ENCODE results near the gene INPP5D. TPM values are rescaled to one million over a fixed set of nuclear protein-coding genes. Genes with fewer than 3 reads are reported as not detected.

The INPP5D gene
- 10 to 100 TPM in 1 of 2 donors, 1 to 10 TPM in 1; 8.9 to 18.8 TPM for total RNA-seq
- polyA plus RNA-seq = 1 to 10 TPM; 2.9 to 4.2 TPM

GRCh38 chr2:233059797-233060500 is at the start of gene INPP5D:
INPP5D (plus strand) TSS chr2:233060342; CDS start chr2:233060479, 137 bp downstream.
- TF ChIP-seq CTCF (IDR thresholded peaks at IDR 0.05; ENCODE audit: low read depth, low read length, missing input control) (no peak), NR2F2 (IDR thresholded peaks at IDR 0.05) (no peak), REST (IDR thresholded peaks at IDR 0.05) (peak; percentile 30), YY1 (IDR thresholded peaks at IDR 0.05) (peak; percentile 49), SP1 (IDR thresholded peaks at IDR 0.05) (peak; percentile 12), RAD21 (IDR thresholded peaks at IDR 0.05) (peak in 1 of 2 donors; percentile 34), MAX (IDR thresholded peaks at IDR 0.05) (peak; percentile 24), RXRA (IDR thresholded peaks at IDR 0.05) (no peak)
- TF ChIP-seq, protein P1, sequence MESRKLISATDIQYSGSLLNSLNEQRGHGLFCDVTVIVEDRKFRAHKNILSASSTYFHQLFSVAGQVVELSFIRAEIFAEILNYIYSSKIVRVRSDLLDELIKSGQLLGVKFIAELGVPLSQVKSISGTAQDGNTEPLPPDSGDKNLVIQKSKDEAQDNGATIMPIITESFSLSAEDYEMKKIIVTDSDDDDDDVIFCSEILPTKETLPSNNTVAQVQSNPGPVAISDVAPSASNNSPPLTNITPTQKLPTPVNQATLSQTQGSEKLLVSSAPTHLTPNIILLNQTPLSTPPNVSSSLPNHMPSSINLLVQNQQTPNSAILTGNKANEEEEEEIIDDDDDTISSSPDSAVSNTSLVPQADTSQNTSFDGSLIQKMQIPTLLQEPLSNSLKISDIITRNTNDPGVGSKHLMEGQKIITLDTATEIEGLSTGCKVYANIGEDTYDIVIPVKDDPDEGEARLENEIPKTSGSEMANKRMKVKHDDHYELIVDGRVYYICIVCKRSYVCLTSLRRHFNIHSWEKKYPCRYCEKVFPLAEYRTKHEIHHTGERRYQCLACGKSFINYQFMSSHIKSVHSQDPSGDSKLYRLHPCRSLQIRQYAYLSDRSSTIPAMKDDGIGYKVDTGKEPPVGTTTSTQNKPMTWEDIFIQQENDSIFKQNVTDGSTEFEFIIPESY (IDR thresholded peaks at IDR 0.05) = no peak

DNA sequence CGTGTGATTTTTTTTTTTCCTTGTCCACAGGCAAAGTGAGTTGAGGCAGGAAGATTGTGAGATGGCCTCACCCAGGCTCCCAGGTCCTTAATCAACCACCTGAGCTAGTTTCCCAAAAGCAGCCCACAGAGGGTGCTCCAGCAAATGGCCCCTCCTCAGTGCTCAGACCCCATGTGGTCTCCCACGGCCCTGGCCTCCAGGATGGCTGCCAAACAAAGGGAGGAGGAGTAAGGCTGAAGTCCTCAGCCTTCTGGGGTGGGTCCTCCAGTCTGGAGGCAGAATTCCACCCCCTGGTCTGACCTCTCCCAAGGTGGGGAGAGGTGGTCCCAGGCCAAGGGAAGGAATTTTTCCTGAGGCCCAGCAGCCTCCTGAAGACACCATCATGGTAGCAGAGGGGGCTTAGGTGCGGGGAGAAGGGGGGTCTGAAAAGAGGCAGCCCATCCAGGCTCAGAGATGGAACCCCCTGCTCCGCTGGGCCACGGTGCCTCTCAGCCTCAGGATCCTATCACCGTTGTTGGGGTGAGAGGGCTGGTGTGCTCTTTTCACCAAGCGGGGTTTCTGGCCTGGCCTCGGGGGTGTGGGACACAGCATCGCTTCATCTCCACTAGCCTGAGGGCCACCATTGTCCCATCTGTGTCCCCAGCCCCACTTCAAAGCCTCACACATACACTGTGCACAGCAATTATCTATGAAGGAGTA is 49.4 kb upstream of the INPP5D start:
- H3K4me1 ChIP-seq (ENCODE audit: control insufficient read depth in 4 of 4, insufficient read depth in 4 of 4, low read length in 3 of 4) = peaks cover 13 to 37% (median 21%) of the 10 kb centered on the region in 4 donors
- H3K9ac ChIP-seq (ENCODE audit: low read depth in 1 of 2, low read length in 2 of 2) = no peak overlapping the region
- H3K36me3 ChIP-seq (ENCODE audit: control insufficient read depth in 4 of 4, insufficient read depth in 3 of 4, low read depth in 1 of 4, low read length in 3 of 4) = peaks cover 0 to 2% (median 0%) of the 10 kb centered on the region in 4 donors
- no peaks in the 10 kb centered on the region for H3K27me3 ChIP-seq (ENCODE audit: control insufficient read depth in 4 of 4, insufficient read depth in 4 of 4, low read length in 3 of 4)
- no peak overlapping the region for H3K27ac ChIP-seq (ENCODE audit: low read depth in 1 of 2, low read length in 2 of 2)
- 91% methylated on average over 9 of the region's 9 CpGs for WGBS
- no peak for DNase-seq (ENCODE audit: low spot score)
- no peaks in the 10 kb centered on the region for H3K9me3 ChIP-seq (ENCODE audit: control insufficient read depth in 4 of 4, low read length in 3 of 4)
- H3K4me3 ChIP-seq (ENCODE audit: low read depth in 1 of 3, low read length in 3 of 3) = no peak overlapping the region
- TF ChIP-seq JUND (IDR thresholded peaks at IDR 0.05) (no peak), FOXA2 (IDR thresholded peaks at IDR 0.05) (no peak), SP1 (IDR thresholded peaks at IDR 0.05) (no peak), REST (IDR thresholded peaks at IDR 0.05) (no peak), FOXA1 (IDR thresholded peaks at IDR 0.05) (no peak), YY1 (IDR thresholded peaks at IDR 0.05) (no peak), CTCF (IDR thresholded peaks at IDR 0.05; ENCODE audit: low read depth, low read length, missing input control) (no peak), GABPA (IDR thresholded peaks at IDR 0.05 in 1 of 2, conservative IDR thresholded peaks at IDR 0.05 in 1 of 2) (no peak), RAD21 (IDR thresholded peaks at IDR 0.05) (no peak), HNF4A (conservative IDR thresholded peaks at IDR 0.05) (no peak)
- TF ChIP-seq, protein P2, sequence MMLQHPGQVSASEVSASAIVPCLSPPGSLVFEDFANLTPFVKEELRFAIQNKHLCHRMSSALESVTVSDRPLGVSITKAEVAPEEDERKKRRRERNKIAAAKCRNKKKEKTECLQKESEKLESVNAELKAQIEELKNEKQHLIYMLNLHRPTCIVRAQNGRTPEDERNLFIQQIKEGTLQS (IDR thresholded peaks at IDR 0.05) = no peak

More at GRCh38 chr2:233059797-233060500, at the start of gene INPP5D:
- no peaks in the 10 kb centered on the region for H3K36me3 ChIP-seq (ENCODE audit: control insufficient read depth in 4 of 4, insufficient read depth in 3 of 4, low read depth in 1 of 4, low read length in 3 of 4)
- peak; percentile 55 for DNase-seq (ENCODE audit: low spot score)
- peak within 1 kb of the TSS; percentile 27 to 47 (median 40) for H3K4me3 ChIP-seq (ENCODE audit: low read depth in 1 of 3, low read length in 3 of 3)
- no peaks in the 10 kb centered on the region for H3K27me3 ChIP-seq (ENCODE audit: control insufficient read depth in 4 of 4, insufficient read depth in 4 of 4, low read length in 3 of 4)
- peak within 1 kb of the TSS; percentile 69 to 79 for H3K27ac ChIP-seq (ENCODE audit: low read depth in 1 of 2, low read length in 2 of 2)
- H3K9me3 ChIP-seq (ENCODE audit: control insufficient read depth in 4 of 4, low read length in 3 of 4) = no peaks in the 10 kb centered on the region
- H3K4me1 ChIP-seq (ENCODE audit: control insufficient read depth in 4 of 4, insufficient read depth in 4 of 4, low read length in 3 of 4) = peaks cover 0 to 13% (median 3%) of the 10 kb centered on the region in 4 donors
- 56% methylated on average over 26 of the region's 26 CpGs for WGBS
- H3K9ac ChIP-seq (ENCODE audit: low read depth in 1 of 2, low read length in 2 of 2) = peak within 1 kb of the TSS; percentile 31 to 64

Data from liver (tissue), 9 donors.